BLaER1 treated with 17β-estradiol and CSF1 and Interleukin-3, amounts not matched to agents 10 nM and 100 nM (cell line): ENCODE results near the gene AKT1.
"Not testable (repeated sequence)": the region's sequence is repeated elsewhere in the genome, so short reads cannot be mapped to it uniquely, and the experiment has no call there.

Experiments used
- H3K27ac ChIP-seq, 11 experiments: shearing (Covaris generic); formaldehyde crosslinking; 2 replicates each; pipeline ENCODE4 v1.8.1; 2022
- H3K27me3 ChIP-seq, 11 experiments: shearing (Covaris generic); formaldehyde crosslinking; 2 replicates each; pipeline ENCODE4 v1.8.1; 2022
- H3K36me3 ChIP-seq, 11 experiments: shearing (Covaris generic); formaldehyde crosslinking; 2 replicates each; pipeline ENCODE4 v1.8.1; 2022
- H3K4me1 ChIP-seq, 10 experiments: shearing (Covaris generic); formaldehyde crosslinking; 2 replicates each; pipeline ENCODE4 v1.8.1; 2022
- H3K4me2 ChIP-seq, 11 experiments: shearing (Covaris generic); formaldehyde crosslinking; 2 replicates each; pipeline ENCODE4 v1.8.1; 2022
- H3K4me3 ChIP-seq, 10 experiments: shearing (Covaris generic); formaldehyde crosslinking; 2 replicates each; pipeline ENCODE4 v1.8.1; 2022
- H3K9ac ChIP-seq, 11 experiments: shearing (Covaris generic); formaldehyde crosslinking; 2 replicates each; pipeline ENCODE4 v1.8.1; 2022
- H3K9me3 ChIP-seq, 11 experiments: shearing (Covaris generic); formaldehyde crosslinking; replicated peaks in 1 of 11; 2 replicates each; pipeline ENCODE4 v1.8.1; 2022
- H4K20me1 ChIP-seq, 11 experiments: shearing (Covaris generic); formaldehyde crosslinking; 2 replicates each; pipeline ENCODE4 v1.8.1; 2022
- Cebpa-rat ChIP-seq, 11 experiments: shearing (Covaris generic); IDR thresholded peaks; 2 replicates each; pipeline ENCODE4 v1.8.1; 2022

Gene AKT1

GRCh38 chr14:104754213-104754851 lies 41.2 kb downstream of the AKT1 start:
- H3K27me3 ChIP-seq = no peaks in the 10 kb centered on the region
- peak overlapping the region in 9 of 11 experiments; percentile 86 to 95 (median 93); a peak in 17 of 22 replicates for H3K27ac ChIP-seq
- peak overlapping the region; percentile 91 to 99 (median 97) for H3K4me2 ChIP-seq
- peaks cover 40 to 54% (median 50%) of the 10 kb centered on the region in 11 experiments for H3K36me3 ChIP-seq
- H3K4me3 ChIP-seq = peak overlapping the region; percentile 92 to 100 (median 98)
- TF ChIP-seq Cebpa-rat (IDR thresholded peaks at IDR 0.05) = no peak
- peaks cover 0 to 26% (median 23%) of the 10 kb centered on the region in 11 experiments; a peak in 16 of 22 replicates for H3K9me3 ChIP-seq
- H3K9ac ChIP-seq = peak overlapping the region; percentile 91 to 99 (median 97)
- H3K4me1 ChIP-seq = peaks cover 37 to 57% (median 51%) of the 10 kb centered on the region in 10 experiments
- H4K20me1 ChIP-seq = peaks cover 21 to 63% (median 61%) of the 10 kb centered on the region in 11 experiments; a peak in 20 of 22 replicates

- H4K20me1 ChIP-seq = peaks cover 21 to 57% (median 55%) of the 10 kb centered on the region in 11 experiments; a peak in 20 of 22 replicates
- H3K4me1 ChIP-seq = peaks cover 39 to 64% (median 58%) of the 10 kb centered on the region in 10 experiments
- H3K4me2 ChIP-seq = peak overlapping the region; percentile 91 to 99 (median 97)
- H3K27ac ChIP-seq = peak overlapping the region; percentile 82 to 95 (median 93)
- peaks cover 33 to 47% (median 43%) of the 10 kb centered on the region in 11 experiments for H3K36me3 ChIP-seq
- no peak for TF ChIP-seq Cebpa-rat (IDR thresholded peaks at IDR 0.05)
- peak overlapping the region; percentile 91 to 99 (median 97) for H3K9ac ChIP-seq
- no peaks in the 10 kb centered on the region for H3K27me3 ChIP-seq
- H3K9me3 ChIP-seq = peaks cover 0 to 26% (median 23%) of the 10 kb centered on the region in 11 experiments; a peak in 16 of 22 replicates
- peak overlapping the region; percentile 92 to 100 (median 98) for H3K4me3 ChIP-seq
Measured at GRCh38 chr14:104753528-104754212, 41.9 kb downstream of the AKT1 start.

GRCh38 chr14:104752735-104753527 lies 42.6 kb downstream of the AKT1 start, which contains the start of gene SIVA1:
Gene SIVA1, plus strand, starts transcription at chr14:104753147. Its CDS starts 55 bp downstream, at chr14:104753202.
- Histone ChIP-seq H3K36me3 (peaks cover 27 to 40% (median 36%) of the 10 kb centered on the region in 11 experiments), H3K4me1 (peaks cover 40 to 70% (median 65%) of the 10 kb centered on the region in 10 experiments), H4K20me1 (peaks cover 21 to 49% (median 48%) of the 10 kb centered on the region in 11 experiments; a peak in 20 of 22 replicates), H3K4me3 (peak within 1 kb of the TSS; percentile 92 to 100 (median 98)), H3K9me3 (peaks cover 0 to 26% (median 23%) of the 10 kb centered on the region in 11 experiments; a peak in 16 of 22 replicates), H3K9ac (peak within 1 kb of the TSS; percentile 91 to 99 (median 97)), H3K4me2 (peak within 1 kb of the TSS; percentile 92 to 99 (median 97)), H3K27me3 (no peaks in the 10 kb centered on the region), H3K27ac (peak within 1 kb of the TSS; percentile 82 to 97 (median 93))
- no peak for TF ChIP-seq Cebpa-rat (IDR thresholded peaks at IDR 0.05)

GRCh38 chr14:104752423-104752734 lies 43.2 kb downstream of the AKT1 start:
- peak overlapping the region; percentile 73 to 99 (median 97) for H3K9ac ChIP-seq
- no peak for TF ChIP-seq Cebpa-rat (IDR thresholded peaks at IDR 0.05)
- H4K20me1 ChIP-seq = peaks cover 21 to 44% (median 42%) of the 10 kb centered on the region in 11 experiments; a peak in 20 of 22 replicates
- H3K27ac ChIP-seq = peak overlapping the region; percentile 62 to 97 (median 93); a peak in 21 of 22 replicates
- peaks cover 43 to 69% (median 67%) of the 10 kb centered on the region in 10 experiments for H3K4me1 ChIP-seq
- peaks cover 22 to 34% (median 30%) of the 10 kb centered on the region in 11 experiments for H3K36me3 ChIP-seq
- peak overlapping the region; percentile 76 to 95 (median 92) for H3K4me2 ChIP-seq
- peak overlapping the region; percentile 52 to 100 (median 78) for H3K4me3 ChIP-seq
- peaks cover 0 to 26% (median 23%) of the 10 kb centered on the region in 11 experiments; a peak in 16 of 22 replicates for H3K9me3 ChIP-seq
- no peaks in the 10 kb centered on the region for H3K27me3 ChIP-seq

- H3K9me3 ChIP-seq = peaks cover 0 to 26% (median 23%) of the 10 kb centered on the region in 11 experiments; a peak in 16 of 22 replicates
- H4K20me1 ChIP-seq = peaks cover 21 to 38% (median 37%) of the 10 kb centered on the region in 11 experiments; a peak in 20 of 22 replicates
- H3K27me3 ChIP-seq = no peaks in the 10 kb centered on the region
- H3K4me1 ChIP-seq = peaks cover 43 to 64% (median 62%) of the 10 kb centered on the region in 10 experiments
- peak overlapping the region; percentile 73 to 99 (median 97) for H3K9ac ChIP-seq
- peak overlapping the region; percentile 52 to 100 (median 78) for H3K4me3 ChIP-seq
- TF ChIP-seq Cebpa-rat (IDR thresholded peaks at IDR 0.05) = no peak
- H3K4me2 ChIP-seq = peak overlapping the region; percentile 76 to 95 (median 92)
- H3K36me3 ChIP-seq = peaks cover 16 to 28% (median 25%) of the 10 kb centered on the region in 11 experiments
- H3K27ac ChIP-seq = peak overlapping the region; percentile 62 to 97 (median 93); a peak in 21 of 22 replicates
Measured at GRCh38 chr14:104751539-104752422, 43.8 kb downstream of the AKT1 start.

- H3K27ac ChIP-seq, H3K4me2 ChIP-seq, H3K27me3 ChIP-seq, H3K9ac ChIP-seq, H3K4me3 ChIP-seq: not testable (repeated sequence)
- H3K36me3 ChIP-seq = peaks cover 5 to 18% (median 14%) of the 10 kb centered on the region in 11 experiments
- peaks cover 18 to 27% (median 26%) of the 10 kb centered on the region in 11 experiments; a peak in 20 of 22 replicates for H4K20me1 ChIP-seq
- H3K4me1 ChIP-seq = peaks cover 34 to 60% (median 53%) of the 10 kb centered on the region in 10 experiments
- H3K9me3 ChIP-seq = peaks cover 0 to 26% (median 23%) of the 10 kb centered on the region in 11 experiments; a peak in 16 of 22 replicates
Measured at GRCh38 chr14:104750753-104751057, 44.8 kb downstream of the AKT1 start.

- Histone ChIP-seq H3K9me3 (peaks cover 0 to 26% (median 23%) of the 10 kb centered on the region in 11 experiments; a peak in 16 of 22 replicates), H3K27me3 (no peaks in the 10 kb centered on the region), H3K4me3 (no peak overlapping the region), H4K20me1 (peaks cover 13 to 22% (median 21%) of the 10 kb centered on the region in 11 experiments; a peak in 20 of 22 replicates), H3K27ac (no peak overlapping the region), H3K4me2 (no peak overlapping the region), H3K36me3 (peaks cover under 1 to 13% (median 9%) of the 10 kb centered on the region in 11 experiments; a peak in 17 of 22 replicates), H3K4me1 (peaks cover 29 to 55% (median 48%) of the 10 kb centered on the region in 10 experiments), H3K9ac (no peak overlapping the region)
- TF ChIP-seq Cebpa-rat (IDR thresholded peaks at IDR 0.05) = no peak
Measured at GRCh38 chr14:104750056-104750752, 45.3 kb downstream of the AKT1 start.
